DOHH2 (cell line): ENCODE measurements around the gene ACTR1A.

ENCODE experiments used
- EZH2phosphoT487 ChIP-seq: fragments of 200-600 bp; sonication (generic); IDR thresholded peaks from 2 replicates; pipeline ENCODE4 v1.6.1; 2017; ENCODE audit warnings: borderline replicate concordance, mild to moderate bottlenecking, antibody characterized with exemption, low read length, moderate library complexity, mixed read lengths
- TF ChIP-seq, protein P1 (sequence below): fragments of 200-600 bp; sonication (generic); IDR thresholded peaks from one replicate; pipeline ENCODE4 v1.5.1; 2014; ENCODE audit warnings: antibody characterized with exemption, mild to moderate bottlenecking, low read depth, low read length; ENCODE audit not compliant: poor library complexity, severe bottlenecking

GRCh38 chr10:102522874-102523249 lies 20.4 kb upstream of the ACTR1A start:
- TF ChIP-seq, protein P1, sequence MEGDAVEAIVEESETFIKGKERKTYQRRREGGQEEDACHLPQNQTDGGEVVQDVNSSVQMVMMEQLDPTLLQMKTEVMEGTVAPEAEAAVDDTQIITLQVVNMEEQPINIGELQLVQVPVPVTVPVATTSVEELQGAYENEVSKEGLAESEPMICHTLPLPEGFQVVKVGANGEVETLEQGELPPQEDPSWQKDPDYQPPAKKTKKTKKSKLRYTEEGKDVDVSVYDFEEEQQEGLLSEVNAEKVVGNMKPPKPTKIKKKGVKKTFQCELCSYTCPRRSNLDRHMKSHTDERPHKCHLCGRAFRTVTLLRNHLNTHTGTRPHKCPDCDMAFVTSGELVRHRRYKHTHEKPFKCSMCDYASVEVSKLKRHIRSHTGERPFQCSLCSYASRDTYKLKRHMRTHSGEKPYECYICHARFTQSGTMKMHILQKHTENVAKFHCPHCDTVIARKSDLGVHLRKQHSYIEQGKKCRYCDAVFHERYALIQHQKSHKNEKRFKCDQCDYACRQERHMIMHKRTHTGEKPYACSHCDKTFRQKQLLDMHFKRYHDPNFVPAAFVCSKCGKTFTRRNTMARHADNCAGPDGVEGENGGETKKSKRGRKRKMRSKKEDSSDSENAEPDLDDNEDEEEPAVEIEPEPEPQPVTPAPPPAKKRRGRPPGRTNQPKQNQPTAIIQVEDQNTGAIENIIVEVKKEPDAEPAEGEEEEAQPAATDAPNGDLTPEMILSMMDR, result no peak
- TF ChIP-seq EZH2phosphoT487, result no peak
